Muscle layer of colon (tissue), 2 donors: ENCODE data around the gene BIRC2.
A peak's percentile ranks its signal among the peaks of the same experiment; 100 is the strongest.

ENCODE experiments used
- H3K27ac ChIP-seq: one replicate; pipeline ENCODE4 v1.7.0; 2013; ENCODE audit warnings: low read depth, mild to moderate bottlenecking, low read length, moderate library complexity
- H3K27me3 ChIP-seq, 2 donors: one replicate each; pipeline ENCODE4 v1.7.0; 2013; ENCODE audit warnings: low read length in 2 of 2, mild to moderate bottlenecking in 2 of 2; ENCODE audit not compliant: insufficient read depth in 2 of 2, control insufficient read depth in 1 of 2
- H3K36me3 ChIP-seq: one replicate; pipeline ENCODE4 v1.7.0; 2013; ENCODE audit warnings: mild to moderate bottlenecking, low read length; ENCODE audit not compliant: insufficient read depth
- H3K4me1 ChIP-seq: one replicate; pipeline ENCODE4 v1.7.0; 2013; ENCODE audit warnings: mild to moderate bottlenecking, low read length; ENCODE audit not compliant: insufficient read depth
- H3K4me3 ChIP-seq, 2 donors: one replicate each; pipeline ENCODE4 v1.7.0; 2013; ENCODE audit warnings: low read length in 2 of 2, low read depth in 1 of 2, mild to moderate bottlenecking in 1 of 2, moderate library complexity in 1 of 2
- H3K9ac ChIP-seq: one replicate; pipeline ENCODE4 v1.7.0; 2013; ENCODE audit warnings: low read length
- H3K9me3 ChIP-seq: one replicate; pipeline ENCODE4 v1.7.0; 2013; ENCODE audit warnings: mild to moderate bottlenecking, low read length
- donor health status: abdominal sarcoma.
- donor health status: Adenocarcinoma of cecum.

The BIRC2 gene

DNA sequence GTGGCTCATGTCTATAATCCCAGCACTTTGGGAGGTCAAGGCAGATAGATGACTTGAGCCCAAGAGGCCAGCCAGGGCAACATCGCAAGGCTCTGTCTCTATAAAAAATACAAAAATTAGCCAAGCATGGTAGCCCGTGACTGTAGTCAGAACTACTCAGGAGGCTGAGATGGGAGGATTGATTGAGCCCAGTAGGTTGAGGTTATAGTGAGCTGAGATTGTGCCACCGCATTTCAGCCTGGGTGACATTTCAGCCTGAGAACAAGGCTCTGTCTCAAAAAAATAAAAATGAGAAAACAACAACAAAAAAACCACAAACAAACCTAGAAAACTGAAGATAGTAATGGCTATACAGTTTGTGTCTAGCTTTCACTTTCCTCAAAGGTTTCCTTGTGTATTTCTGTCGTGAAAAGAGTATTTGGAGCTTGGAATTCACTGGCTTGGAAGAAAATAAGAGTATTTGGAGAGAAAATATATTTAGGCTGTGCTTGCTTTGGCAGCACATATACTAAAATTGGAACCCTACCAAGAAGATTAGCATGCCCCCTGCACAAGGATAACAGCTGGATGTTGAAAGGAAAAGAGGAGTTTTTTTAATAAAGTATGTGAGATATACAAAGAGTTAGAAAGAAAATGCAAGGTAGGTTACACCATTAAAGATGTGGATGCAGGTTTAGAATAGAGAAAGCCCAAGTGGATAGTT, 33.6 kb upstream of the BIRC2 start:
- no peak overlapping the region for H3K9ac ChIP-seq
- no peak overlapping the region for H3K27ac ChIP-seq
- peaks cover 23% of the 10 kb centered on the region for H3K4me1 ChIP-seq
- no peaks in the 10 kb centered on the region for H3K36me3 ChIP-seq
- no peaks in the 10 kb centered on the region for H3K27me3 ChIP-seq
- no peaks in the 10 kb centered on the region for H3K9me3 ChIP-seq
- H3K4me3 ChIP-seq = peak overlapping the region in 1 of 2 donors; percentile 44

- Histone ChIP-seq H3K4me1 (peaks cover 33% of the 10 kb centered on the region), H3K27ac (no peak overlapping the region), H3K36me3 (no peaks in the 10 kb centered on the region)
These were observed 32.2 kb upstream of the BIRC2 start for GRCh38 chr11:102314784-102315183.

DNA sequence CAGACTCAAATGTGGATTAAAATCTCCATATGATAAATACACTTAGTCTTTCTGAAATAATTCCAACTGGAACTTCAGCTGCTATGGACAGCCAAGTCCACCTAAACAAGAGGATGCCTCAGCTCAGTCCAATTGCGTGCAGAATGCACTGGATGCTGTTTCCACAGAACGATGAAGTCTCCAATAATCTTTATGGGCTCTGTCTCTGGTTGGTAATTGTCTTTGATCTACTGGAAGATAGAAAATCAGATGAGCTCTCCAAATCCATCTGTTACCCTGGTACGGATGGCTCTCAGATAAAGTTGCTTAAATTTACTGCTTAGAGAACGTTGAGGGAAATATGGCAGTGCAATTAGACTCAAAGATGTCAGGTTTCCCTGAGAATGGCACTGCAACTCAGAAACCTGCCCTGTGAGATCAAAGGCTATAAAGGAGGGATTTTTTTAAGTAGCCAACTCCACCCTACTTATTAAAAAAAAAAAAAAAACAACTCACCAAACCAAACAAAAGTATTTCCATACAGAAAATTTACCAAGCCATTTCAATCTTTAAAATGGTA, 30.6 kb upstream of the BIRC2 start:
- H3K36me3 ChIP-seq = no peaks in the 10 kb centered on the region
- H3K9ac ChIP-seq = no peak overlapping the region
- H3K4me3 ChIP-seq = no peak overlapping the region
- no peaks in the 10 kb centered on the region for H3K9me3 ChIP-seq
- H3K4me1 ChIP-seq = peaks cover 42% of the 10 kb centered on the region
- no peaks in the 10 kb centered on the region for H3K27me3 ChIP-seq
- H3K27ac ChIP-seq = peak overlapping the region; percentile 62

More at GRCh38 chr11:102314784-102315183, 32.2 kb upstream of the BIRC2 start:
- no peaks in the 10 kb centered on the region for H3K9me3 ChIP-seq
- no peak overlapping the region for H3K9ac ChIP-seq
- H3K27me3 ChIP-seq = no peaks in the 10 kb centered on the region
- H3K4me3 ChIP-seq = no peak overlapping the region

GRCh38 chr11:102317099-102317767, 29.8 kb upstream of the BIRC2 start, which contains the start of gene BIRC3:
BIRC3 (plus strand) TSS chr11:102317484; CDS start chr11:102324510, 7,026 bp downstream.
- H3K27ac ChIP-seq = peak within 1 kb of the TSS; percentile 62
- peaks cover 47% of the 10 kb centered on the region for H3K4me1 ChIP-seq

GRCh38 chr11:102317768-102318103, 29.3 kb upstream of the BIRC2 start:
- H3K4me1 ChIP-seq = peaks cover 47% of the 10 kb centered on the region
- H3K4me3 ChIP-seq = peak overlapping the region; percentile 72 to 82
- H3K9me3 ChIP-seq = no peaks in the 10 kb centered on the region
- H3K27me3 ChIP-seq = no peaks in the 10 kb centered on the region
- peak overlapping the region; percentile 62 for H3K27ac ChIP-seq
- peak overlapping the region; percentile 46 for H3K9ac ChIP-seq
- H3K36me3 ChIP-seq = no peaks in the 10 kb centered on the region

More at GRCh38 chr11:102317099-102317767, 29.8 kb upstream of the BIRC2 start, which contains the start of gene BIRC3:
- H3K27me3 ChIP-seq = no peaks in the 10 kb centered on the region
- H3K9ac ChIP-seq = peak within 1 kb of the TSS; percentile 46
- H3K36me3 ChIP-seq = no peaks in the 10 kb centered on the region
- H3K4me3 ChIP-seq = peak within 1 kb of the TSS; percentile 72 to 82
- no peaks in the 10 kb centered on the region for H3K9me3 ChIP-seq

DNA sequence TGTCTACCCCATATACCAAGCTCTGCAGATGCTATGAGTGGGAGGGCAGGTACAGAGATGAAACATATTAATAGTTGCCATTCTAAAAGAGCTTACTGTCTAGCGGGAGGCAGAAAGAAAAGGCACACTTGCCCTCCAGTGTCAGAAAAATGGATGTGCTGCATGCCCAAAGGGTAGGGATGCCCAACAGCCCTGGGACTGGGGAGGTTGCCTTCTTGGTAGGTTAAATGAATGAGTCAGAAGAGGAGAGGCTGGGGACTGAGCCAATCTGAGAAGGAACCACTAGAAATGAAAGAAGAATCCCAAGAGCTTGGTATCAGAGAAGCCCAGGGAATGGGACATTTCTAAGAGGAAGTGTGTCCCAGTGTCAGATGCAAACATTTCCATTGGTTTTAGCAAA, 28.5 kb upstream of the BIRC2 start:
- Histone ChIP-seq H3K4me1 (peaks cover 42% of the 10 kb centered on the region), H3K9me3 (no peaks in the 10 kb centered on the region), H3K27me3 (no peaks in the 10 kb centered on the region), H3K9ac (no peak overlapping the region), H3K27ac (peak overlapping the region; percentile 0), H3K4me3 (peak overlapping the region in 1 of 2 donors; percentile 82), H3K36me3 (no peaks in the 10 kb centered on the region)

DNA sequence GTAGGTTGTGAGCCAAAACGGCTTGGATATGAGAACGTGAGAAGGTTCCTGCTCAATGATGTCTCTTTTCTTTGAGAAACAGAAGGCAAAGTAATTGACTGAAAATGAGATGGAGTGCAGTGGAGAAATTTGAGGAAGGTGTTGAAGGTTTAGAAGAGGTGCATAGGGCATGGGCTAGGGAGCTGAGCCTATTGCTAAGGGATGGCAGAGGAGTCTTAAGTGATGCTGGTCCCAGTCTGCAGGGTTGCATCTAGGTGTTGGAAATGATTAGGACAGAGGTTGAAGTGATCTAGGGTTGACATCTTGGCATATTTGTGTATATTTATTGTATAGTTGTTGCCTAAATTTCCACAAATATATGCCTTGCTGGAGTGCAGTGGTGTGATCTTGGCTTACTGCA, 27.5 kb upstream of the BIRC2 start:
- Histone ChIP-seq H3K27me3 (no peaks in the 10 kb centered on the region), H3K4me1 (peaks cover 37% of the 10 kb centered on the region), H3K9me3 (no peaks in the 10 kb centered on the region), H3K4me3 (no peak overlapping the region), H3K9ac (no peak overlapping the region), H3K27ac (no peak overlapping the region), H3K36me3 (no peaks in the 10 kb centered on the region)

DNA sequence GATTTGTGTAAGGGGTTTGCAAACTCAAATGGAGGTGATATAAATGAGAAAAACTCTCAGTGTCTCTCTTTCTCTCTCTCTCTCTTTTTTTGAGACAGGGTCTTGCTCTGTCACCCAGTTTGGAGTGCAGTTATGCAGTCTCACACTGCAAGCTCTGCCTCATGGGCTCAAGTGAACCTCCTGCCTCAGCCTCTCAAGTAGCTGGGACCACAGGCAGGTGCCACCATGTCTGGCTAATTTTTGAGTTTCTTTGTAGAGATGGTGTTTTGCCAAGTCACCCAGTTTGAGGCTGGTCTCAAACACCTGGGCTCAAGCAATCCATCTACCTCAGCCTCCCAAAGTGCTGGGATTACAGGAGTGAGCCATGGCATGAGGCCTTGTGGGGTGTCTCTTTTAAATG, 26.8 kb upstream of the BIRC2 start:
- peaks cover 37% of the 10 kb centered on the region for H3K4me1 ChIP-seq
- no peaks in the 10 kb centered on the region for H3K9me3 ChIP-seq
- no peak overlapping the region for H3K9ac ChIP-seq
- no peaks in the 10 kb centered on the region for H3K36me3 ChIP-seq
- peak overlapping the region; percentile 16 for H3K27ac ChIP-seq
- H3K27me3 ChIP-seq = no peaks in the 10 kb centered on the region
- no peak overlapping the region for H3K4me3 ChIP-seq

DNA sequence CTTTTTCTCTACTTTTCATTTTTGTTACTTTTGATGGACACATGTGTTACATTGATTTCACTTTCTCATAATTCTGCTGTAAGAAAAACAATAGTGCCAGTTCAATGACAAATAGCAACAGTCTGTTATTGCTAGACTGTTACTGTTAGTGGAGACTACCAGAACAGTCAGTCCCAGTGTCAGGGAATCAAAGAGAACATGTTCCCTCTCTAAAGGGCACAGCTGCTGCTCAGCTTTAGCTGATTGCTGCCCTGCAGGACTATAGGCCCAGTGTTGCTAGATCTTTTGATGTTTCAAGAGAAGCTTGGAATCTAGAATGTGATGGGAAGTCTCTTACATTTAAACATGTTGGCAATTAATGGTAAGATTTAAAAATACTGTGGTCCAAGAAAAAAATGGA, 26.3 kb upstream of the BIRC2 start:
- Histone ChIP-seq H3K9ac (no peak overlapping the region), H3K4me1 (peaks cover 37% of the 10 kb centered on the region), H3K36me3 (no peaks in the 10 kb centered on the region), H3K9me3 (no peaks in the 10 kb centered on the region), H3K27ac (no peak overlapping the region), H3K27me3 (no peaks in the 10 kb centered on the region), H3K4me3 (no peak overlapping the region)

DNA sequence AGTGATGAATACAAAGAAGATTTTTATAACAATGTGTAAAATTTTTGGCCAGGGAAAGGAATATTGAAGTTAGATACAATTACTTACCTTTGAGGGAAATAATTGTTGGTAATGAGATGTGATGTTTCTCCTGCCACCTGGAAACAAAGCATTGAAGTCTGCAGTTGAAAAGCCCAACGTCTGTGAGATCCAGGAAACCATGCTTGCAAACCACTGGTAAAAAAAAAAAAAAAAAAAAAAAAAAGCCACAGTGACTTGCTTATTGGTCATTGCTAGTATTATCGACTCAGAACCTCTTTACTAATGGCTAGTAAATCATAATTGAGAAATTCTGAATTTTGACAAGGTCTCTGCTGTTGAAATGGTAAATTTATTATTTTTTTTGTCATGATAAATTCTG, 24.5 kb upstream of the BIRC2 start:
- H3K27ac ChIP-seq = no peak overlapping the region
- no peaks in the 10 kb centered on the region for H3K9me3 ChIP-seq
- peaks cover 8% of the 10 kb centered on the region for H3K36me3 ChIP-seq
- peaks cover 29% of the 10 kb centered on the region for H3K4me1 ChIP-seq
- H3K9ac ChIP-seq = no peak overlapping the region
- no peaks in the 10 kb centered on the region for H3K27me3 ChIP-seq
- no peak overlapping the region for H3K4me3 ChIP-seq

DNA sequence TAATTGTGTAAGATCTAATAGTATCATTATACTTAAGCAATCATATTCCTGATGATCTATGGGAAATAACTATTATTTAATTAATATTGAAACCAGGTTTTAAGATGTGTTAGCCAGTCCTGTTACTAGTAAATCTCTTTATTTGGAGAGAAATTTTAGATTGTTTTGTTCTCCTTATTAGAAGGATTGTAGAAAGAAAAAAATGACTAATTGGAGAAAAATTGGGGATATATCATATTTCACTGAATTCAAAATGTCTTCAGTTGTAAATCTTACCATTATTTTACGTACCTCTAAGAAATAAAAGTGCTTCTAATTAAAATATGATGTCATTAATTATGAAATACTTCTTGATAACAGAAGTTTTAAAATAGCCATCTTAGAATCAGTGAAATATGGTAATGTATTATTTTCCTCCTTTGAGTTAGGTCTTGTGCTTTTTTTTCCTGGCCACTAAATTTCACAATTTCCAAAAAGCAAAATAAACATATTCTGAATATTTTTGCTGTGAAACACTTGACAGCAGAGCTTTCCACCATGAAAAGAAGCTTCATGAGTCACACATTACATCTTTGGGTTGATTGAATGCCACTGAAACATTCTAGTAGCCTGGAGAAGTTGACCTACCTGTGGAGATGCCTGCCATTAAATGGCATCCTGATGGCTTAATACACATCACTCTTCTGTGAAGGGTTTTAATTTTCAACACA, 23.3 kb upstream of the BIRC2 start:
- no peaks in the 10 kb centered on the region for H3K9me3 ChIP-seq
- no peak overlapping the region for H3K9ac ChIP-seq
- peaks cover 8% of the 10 kb centered on the region for H3K36me3 ChIP-seq
- peaks cover 21% of the 10 kb centered on the region for H3K4me1 ChIP-seq
- no peaks in the 10 kb centered on the region for H3K27me3 ChIP-seq
- no peak overlapping the region for H3K27ac ChIP-seq
- no peak overlapping the region for H3K4me3 ChIP-seq
